ENCODE measurements around the gene NEK5.
A peak's percentile ranks its signal among the peaks of the same experiment; 100 is the strongest.

Gene NEK5

DNA sequence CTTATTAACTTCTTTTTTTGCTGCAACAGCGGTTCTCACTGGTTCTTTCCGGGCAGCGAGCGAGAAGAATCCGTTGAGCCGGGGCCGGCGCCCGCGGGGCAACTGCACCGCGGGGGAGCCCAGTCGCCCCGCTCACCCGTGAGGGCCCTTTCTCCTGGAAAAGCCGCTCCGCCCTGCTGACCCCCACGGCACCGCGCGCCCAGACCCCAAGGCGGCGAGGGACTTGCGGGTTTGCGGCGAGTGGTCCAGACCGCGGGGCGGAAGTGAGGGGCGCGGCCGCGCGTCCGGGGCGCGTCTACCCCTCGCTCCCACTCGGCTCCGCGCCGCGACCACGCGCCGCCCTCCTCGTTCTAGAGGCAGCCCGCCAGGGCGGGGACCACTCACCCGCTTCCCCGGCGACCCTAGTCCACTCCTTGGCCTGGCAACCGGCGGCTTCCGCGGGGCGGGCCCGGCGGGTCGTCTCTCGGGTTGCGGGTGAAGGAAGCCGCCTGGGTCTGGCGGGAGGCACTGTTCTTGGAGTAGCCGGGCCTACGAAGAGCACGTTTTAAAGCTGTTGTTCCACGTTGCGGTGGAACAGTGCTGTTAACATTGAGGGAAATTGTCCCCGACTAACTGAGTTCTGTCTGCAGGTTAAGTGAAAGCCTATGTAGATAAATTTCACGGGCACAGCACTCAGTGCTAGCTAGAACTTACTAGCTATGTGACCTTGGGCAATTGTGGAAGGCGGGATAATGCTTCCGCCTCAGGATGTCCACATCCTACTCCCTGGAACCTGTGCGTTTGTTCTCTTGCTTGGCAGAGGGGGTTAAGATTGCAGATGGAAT is 30.5 kb upstream of the NEK5 start, which contains the start of gene NEK3:
NEK3 (minus strand) TSS at position 439 of the 824 bp plus-strand sequence. CDS start 3,406 bp downstream, outside the sequence.
- no peak for TF ChIP-seq ZNF274 (IDR thresholded peaks at IDR 0.05; ENCODE audit: low read depth, low read length)
- H3K4me3 ChIP-seq (ENCODE audit: low read length): peak within 1 kb of the TSS; percentile 77

DNA sequence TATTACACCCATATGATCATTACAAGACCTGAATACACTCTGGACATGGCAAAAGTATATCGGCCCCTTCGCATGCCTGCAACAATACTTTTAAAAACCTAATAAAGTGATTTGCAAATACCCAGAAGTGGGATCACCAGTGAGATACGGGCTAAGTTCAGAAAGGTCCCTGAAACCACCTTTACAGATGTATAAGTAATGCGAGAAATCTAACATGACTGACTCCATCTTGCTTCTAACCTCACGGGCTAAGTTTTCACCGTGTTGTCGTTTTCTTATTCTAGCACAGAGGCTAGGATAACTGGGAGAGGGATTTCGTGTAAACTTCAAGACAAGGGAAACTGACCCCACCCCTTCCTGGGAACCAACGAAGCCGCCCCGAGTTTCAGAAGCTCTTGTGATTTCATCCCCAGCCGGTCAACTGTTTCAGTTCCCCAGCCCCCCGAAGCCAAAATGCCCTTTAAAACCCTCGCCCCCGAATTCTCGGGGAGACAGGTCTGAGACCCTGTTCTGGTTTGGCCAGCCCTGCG is 29.8 kb upstream of the NEK5 start:
- no peak for TF ChIP-seq ZNF274 (IDR thresholded peaks at IDR 0.05; ENCODE audit: low read depth, low read length)
- H3K4me3 ChIP-seq (ENCODE audit: low read length): peak overlapping the region; percentile 77

DNA sequence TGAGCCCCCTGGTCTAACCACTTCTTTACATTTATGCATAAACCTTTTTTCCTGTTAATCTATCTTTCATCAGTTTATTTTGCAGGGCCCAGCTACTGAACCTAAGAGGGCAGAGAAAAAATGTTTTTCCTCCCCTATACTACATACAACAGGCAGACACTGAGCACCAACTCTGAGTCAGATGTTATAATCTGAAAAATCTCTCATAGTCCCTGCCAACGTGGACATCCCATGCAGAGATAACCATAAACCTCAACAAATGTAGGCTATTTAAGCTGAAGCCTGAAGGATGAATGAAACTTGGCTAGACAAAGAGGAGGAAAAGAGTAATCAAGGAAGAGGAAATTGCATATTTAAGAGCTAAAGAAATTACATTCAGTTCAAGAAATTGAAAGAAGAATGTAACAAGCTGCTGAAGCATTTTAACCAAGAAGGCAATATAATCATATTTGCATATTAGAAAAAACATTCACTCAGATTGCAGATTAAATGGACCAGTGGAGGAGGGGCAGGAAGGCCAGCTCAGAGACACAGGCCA is 27.9 kb upstream of the NEK5 start:
- H3K4me3 ChIP-seq (ENCODE audit: low read length): no peak overlapping the region
- no peak for TF ChIP-seq ZNF274 (IDR thresholded peaks at IDR 0.05; ENCODE audit: low read depth, low read length)

DNA sequence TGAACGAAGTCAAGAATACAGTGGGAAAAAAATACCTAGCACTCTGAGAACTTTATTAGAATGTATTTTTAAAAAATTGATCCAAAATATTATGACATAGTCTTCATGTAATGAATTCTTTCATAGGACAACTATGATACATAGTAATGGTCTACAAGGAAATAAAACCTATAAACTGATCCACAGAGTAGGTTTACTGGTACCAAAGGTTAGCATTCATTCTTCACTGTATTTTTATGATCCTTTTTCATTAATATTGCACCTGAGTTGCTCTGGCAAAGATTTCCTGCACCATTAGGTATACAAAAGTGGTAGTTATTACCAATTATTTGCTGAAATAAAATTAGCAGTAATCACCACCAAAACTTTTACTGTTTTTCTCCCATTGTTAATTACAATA is 26.3 kb upstream of the NEK5 start:
- TF ChIP-seq ZNF274 (IDR thresholded peaks at IDR 0.05; ENCODE audit: low read depth, low read length): no peak
- no peak overlapping the region for H3K4me3 ChIP-seq (ENCODE audit: low read length)

DNA sequence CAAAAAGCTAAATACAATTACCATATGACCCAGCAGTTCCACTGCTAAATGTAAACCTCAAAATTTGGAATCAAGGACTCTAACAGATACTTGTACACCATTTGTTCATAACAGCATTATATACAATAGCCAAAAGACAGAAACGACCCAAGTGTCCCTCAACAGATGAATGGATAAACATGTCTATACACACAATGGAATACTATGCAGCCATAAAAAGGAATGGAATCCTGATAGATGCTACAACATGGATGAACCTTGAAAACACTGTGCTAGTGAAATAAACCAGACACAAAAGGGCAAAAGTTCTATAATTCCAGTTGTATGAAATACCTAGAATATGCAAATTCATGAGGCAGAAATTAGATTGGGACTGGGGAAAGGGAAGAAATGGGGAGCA is 18.4 kb upstream of the NEK5 start:
- H3K4me3 ChIP-seq (ENCODE audit: low read length): no peak overlapping the region
- no peak for TF ChIP-seq ZNF274 (IDR thresholded peaks at IDR 0.05; ENCODE audit: low read depth, low read length)

DNA sequence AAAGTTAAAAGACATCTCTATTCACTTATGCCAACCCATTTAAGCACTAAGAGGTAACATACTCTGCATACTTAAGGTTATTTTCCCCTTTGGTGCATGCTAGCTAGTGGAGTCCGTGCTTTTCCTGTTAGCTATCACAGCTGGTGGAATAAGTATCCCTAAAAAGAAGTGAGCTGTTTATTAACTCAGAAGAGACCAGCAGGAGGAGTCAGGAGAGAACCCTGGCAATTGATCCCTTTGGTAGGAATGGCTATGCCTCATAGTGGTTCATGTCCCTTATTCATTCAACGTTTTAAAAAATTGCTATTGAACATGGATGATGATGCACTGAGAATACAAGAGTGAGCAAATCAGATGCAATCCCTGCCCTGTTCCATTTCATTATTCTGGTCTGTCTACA is 12.4 kb upstream of the NEK5 start:
- no peak for TF ChIP-seq ZNF274 (IDR thresholded peaks at IDR 0.05; ENCODE audit: low read depth, low read length)
- H3K4me3 ChIP-seq (ENCODE audit: low read length): no peak overlapping the region

DNA sequence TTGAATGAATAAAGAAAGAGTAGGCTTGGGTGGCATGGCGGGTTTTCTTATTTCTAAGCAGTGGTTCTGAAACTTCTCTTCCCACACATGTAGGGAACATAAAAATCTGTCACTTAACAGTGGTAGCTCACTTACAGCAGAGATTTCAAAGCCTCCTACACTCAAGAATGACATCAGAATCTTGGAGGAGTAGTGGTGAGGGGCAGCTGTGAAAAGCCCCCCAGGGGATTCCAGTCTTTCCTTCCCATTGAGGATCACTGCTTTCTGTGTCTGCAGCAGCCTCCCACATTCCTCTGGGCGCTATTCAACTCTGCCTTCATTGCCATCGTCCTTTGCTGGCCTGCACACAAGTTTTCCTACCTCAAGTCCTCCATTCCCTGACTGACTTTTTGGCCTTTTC is 8.6 kb upstream of the NEK5 start:
- TF ChIP-seq ZNF274 (IDR thresholded peaks at IDR 0.05; ENCODE audit: low read depth, low read length): no peak
- H3K4me3 ChIP-seq (ENCODE audit: low read length): no peak overlapping the region

DNA sequence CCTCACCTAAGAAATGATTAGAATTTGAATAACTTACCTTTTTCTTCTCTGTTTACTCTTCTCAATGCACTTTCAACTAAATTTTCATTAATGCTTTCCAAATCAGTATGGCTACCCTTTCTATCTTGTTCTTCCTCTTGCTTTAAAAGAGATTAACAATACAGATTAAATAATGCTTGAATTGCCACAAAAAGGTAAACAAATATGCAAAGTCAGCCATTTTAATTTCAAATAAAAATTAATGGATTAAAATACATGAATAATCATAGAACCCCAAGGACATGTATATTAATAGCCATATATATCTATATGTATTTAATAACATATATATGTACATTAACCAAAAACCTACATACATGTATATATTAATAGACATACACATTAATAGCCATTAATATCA is 7.9 kb upstream of the NEK5 start:
- no peak for TF ChIP-seq ZNF274 (IDR thresholded peaks at IDR 0.05; ENCODE audit: low read depth, low read length)
- no peak overlapping the region for H3K4me3 ChIP-seq (ENCODE audit: low read length)

DNA sequence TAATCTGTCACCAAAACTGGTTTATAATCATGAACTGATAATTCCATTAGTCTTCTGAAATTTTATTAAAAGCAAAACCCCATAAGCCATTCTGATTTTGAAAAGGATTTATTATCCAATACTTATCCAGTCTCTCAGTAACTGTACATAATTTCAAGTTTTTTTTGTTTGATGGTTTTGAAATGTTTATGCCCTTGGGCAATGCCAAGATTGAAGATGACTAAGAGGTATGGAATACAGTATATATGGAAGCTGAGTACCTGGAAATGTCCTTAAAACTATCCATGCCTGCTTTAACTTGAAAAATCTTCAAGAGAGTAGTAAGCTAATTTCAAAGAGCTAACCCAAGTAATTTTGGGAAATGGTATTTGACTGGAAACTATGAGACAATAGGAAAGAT is 1.8 kb upstream of the NEK5 start:
- no peak for TF ChIP-seq ZNF274 (IDR thresholded peaks at IDR 0.05; ENCODE audit: low read depth, low read length)
- H3K4me3 ChIP-seq (ENCODE audit: low read length): no peak overlapping the region

DNA sequence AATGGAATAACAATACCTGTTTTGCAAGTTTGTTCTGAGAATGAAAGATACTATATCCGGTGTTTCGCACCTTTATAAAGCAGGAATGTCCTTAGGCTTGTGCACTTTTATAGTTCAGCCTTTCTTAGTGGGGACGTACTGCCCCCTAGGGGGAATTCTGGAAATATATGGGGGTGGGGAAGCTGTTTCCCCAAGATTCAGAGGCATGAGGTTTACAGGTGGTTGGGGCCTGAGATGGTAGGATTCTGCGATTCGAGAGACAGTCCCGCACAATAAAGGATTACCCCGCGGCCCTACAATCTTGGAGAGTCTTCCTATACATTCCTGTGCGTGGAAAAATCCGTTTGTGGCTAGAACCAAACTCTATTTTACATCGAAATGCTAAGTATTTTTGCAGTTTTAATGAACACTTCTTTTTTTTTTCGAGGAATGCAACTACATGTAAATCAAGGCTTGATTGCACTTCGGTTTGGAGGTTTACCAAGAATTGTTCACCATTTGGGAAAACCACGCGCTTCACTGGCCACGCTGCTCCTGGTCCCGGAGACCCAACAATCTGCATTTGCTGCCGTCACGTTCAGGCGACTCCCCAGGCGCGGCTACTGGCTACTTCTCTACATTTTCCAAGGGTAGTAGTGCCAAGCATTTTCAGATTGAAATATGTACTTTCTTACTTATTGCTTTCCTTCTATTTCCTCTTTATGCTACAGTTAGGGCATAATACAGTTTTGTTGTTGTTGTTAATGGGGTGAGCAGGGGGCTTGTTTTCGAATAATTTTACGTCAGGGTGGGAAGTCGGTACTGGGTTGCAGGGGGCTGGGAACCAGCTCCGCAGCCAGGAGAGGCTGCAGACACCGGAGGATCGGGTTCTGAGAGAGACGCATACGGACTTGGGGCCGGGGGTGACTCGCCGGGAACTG is 830 bp downstream of the NEK5 start:
- peak overlapping the region; percentile 53; the same call in 1 of the 2 replicates for H3K4me3 ChIP-seq (ENCODE audit: low read length)
- no peak for TF ChIP-seq ZNF274 (IDR thresholded peaks at IDR 0.05; ENCODE audit: low read depth, low read length)

DNA sequence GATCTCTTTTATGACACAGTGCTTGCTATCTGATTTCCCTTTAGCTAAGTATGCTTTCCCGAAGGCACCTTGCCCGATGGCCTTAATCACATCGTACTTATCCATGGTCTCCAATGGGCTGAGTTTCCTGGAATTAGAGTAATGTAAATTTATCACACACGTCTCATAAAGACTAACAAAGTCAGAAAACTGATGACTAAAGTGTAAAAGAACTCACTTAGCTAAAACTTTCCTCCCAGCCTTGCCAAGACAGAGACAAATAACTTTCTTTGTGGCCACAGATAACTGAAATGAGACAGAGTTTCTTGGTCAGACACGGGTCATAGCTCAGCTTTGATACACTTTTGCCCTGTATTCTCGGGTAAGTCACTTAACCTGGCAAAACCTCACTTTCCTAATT is 1.5 kb downstream of the NEK5 start:
- no peak overlapping the region for H3K4me3 ChIP-seq (ENCODE audit: low read length)
- TF ChIP-seq ZNF274 (IDR thresholded peaks at IDR 0.05; ENCODE audit: low read depth, low read length): no peak

DNA sequence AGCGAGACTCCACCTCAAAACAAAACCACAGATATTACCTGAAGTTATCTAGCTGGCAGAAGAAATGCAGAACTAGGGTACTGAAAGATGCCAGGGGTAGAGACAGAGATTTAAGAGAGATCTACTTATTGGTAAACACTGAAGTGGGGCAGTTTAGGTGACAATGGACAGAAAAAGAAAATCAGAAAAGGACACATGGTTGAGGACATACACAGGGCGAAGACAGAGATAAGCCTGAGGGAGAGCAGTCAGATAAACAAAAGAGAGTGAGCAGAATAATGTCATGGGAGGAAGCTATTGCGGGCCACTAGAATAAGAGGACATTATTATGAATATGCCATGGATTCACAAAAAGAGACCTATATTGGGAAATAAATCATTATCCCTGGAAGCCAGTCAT is 3.3 kb downstream of the NEK5 start:
- no peak for TF ChIP-seq ZNF274 (IDR thresholded peaks at IDR 0.05; ENCODE audit: low read depth, low read length)
- no peak overlapping the region for H3K4me3 ChIP-seq (ENCODE audit: low read length)

DNA sequence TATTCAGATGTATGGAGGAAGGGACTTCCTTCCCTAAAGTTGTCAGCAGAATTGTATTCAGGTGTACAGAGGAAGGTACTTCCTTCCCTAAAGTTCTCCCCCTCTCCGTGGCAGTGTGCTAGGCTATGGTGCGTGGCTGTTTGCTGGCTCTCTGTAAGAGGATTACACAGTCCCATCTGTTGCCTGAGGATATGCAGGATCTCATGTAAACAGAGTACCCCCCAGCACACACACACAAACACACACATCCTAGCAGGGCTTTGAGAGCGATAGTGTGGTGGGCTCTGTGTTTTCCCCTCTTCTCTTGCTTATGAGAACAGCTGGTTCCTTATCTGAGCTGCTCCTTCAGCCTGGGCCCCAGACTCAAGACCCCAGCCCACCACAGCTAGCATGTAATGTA is 10.3 kb downstream of the NEK5 start:
- no peak for TF ChIP-seq ZNF274 (IDR thresholded peaks at IDR 0.05; ENCODE audit: low read depth, low read length)
- H3K4me3 ChIP-seq (ENCODE audit: low read length): no peak overlapping the region

DNA sequence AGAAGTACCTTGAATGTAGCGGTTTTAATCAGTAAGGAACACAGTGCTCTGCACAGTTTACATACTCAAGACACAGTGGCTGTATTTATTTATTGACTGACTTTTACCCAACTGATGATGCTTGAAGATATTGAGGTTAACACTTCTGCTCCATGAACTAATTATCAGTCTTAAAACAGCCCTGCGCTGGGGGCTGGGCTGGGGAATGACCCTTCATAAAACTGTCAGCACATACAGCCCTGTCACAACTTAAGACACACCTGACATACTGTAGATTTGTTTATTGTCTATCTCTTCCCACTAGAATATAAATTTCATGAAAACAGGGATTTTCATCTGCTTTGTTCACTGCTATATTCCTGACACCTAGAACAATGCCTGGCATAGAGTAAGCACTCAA is 10.8 kb downstream of the NEK5 start:
- no peak for TF ChIP-seq ZNF274 (IDR thresholded peaks at IDR 0.05; ENCODE audit: low read depth, low read length)
- H3K4me3 ChIP-seq (ENCODE audit: low read length): no peak overlapping the region
